Ishikawa (cell line): Measurements from ENCODE around the gene ACBD6.

Experiments used
- CEBPB ChIP-seq: IDR thresholded peaks from 2 replicates; pipeline ENCODE4 v1.6.1; 2012
- CREB1 ChIP-seq: IDR thresholded peaks from 2 replicates; pipeline ENCODE4 v1.6.1; 2012; ENCODE audit warnings: low read depth
- EGR1 ChIP-seq: IDR thresholded peaks from 2 replicates; pipeline ENCODE4 v1.6.1; 2012
- EP300 ChIP-seq: IDR thresholded peaks from 2 replicates; pipeline ENCODE4 v1.6.1; 2012; ENCODE audit warnings: borderline replicate concordance
- FOXM1 ChIP-seq: IDR thresholded peaks from 2 replicates; pipeline ENCODE4 v1.6.1; 2012; ENCODE audit warnings: low read depth, borderline replicate concordance
- MAX ChIP-seq: IDR thresholded peaks from 2 replicates; pipeline ENCODE4 v1.6.1; 2012
- NFIC ChIP-seq: IDR thresholded peaks from 2 replicates; pipeline ENCODE4 v1.6.1; 2012
- RAD21 ChIP-seq: IDR thresholded peaks from 2 replicates; pipeline ENCODE4 v1.6.1; 2012; ENCODE audit warnings: low read depth
- REST ChIP-seq: IDR thresholded peaks from 2 replicates; pipeline ENCODE4 v1.6.1; 2012; ENCODE audit warnings: low read depth, mild to moderate bottlenecking
- TAF1 ChIP-seq: IDR thresholded peaks from 2 replicates; pipeline ENCODE4 v1.6.1; 2012; ENCODE audit warnings: low read depth, mild to moderate bottlenecking
- TCF12 ChIP-seq: IDR thresholded peaks from 2 replicates; pipeline ENCODE4 v1.6.1; 2012; ENCODE audit warnings: low read depth
- TEAD4 ChIP-seq: IDR thresholded peaks from 2 replicates; pipeline ENCODE4 v1.6.1; 2012
- USF1 ChIP-seq: IDR thresholded peaks from 2 replicates; pipeline ENCODE4 v1.6.1; 2012
- YY1 ChIP-seq: IDR thresholded peaks from 2 replicates; pipeline ENCODE4 v1.6.1; 2012; ENCODE audit warnings: low read depth
- ZBTB7A ChIP-seq: IDR thresholded peaks from 2 replicates; pipeline ENCODE4 v1.6.1; 2012; ENCODE audit warnings: low read depth

Gene ACBD6

GRCh38 chr1:180265201-180265600 is 237.2 kb downstream of the ACBD6 start:
- TF ChIP-seq TAF1 (no peak), TCF12 (no peak), ZBTB7A (no peak), CEBPB (no peak), YY1 (no peak)

GRCh38 chr1:180264595-180264994 is 237.8 kb downstream of the ACBD6 start:
- no peak for TF ChIP-seq TAF1
- no peak for TF ChIP-seq EP300
- no peak for TF ChIP-seq TEAD4
- no peak for TF ChIP-seq MAX
- TF ChIP-seq EGR1: no peak
- TF ChIP-seq FOXM1: no peak
- TF ChIP-seq NFIC: no peak
- TF ChIP-seq RAD21: no peak
- TF ChIP-seq CREB1: no peak
- no peak for TF ChIP-seq CEBPB
- no peak for TF ChIP-seq ZBTB7A
- no peak for TF ChIP-seq YY1
- TF ChIP-seq REST: no peak
- no peak for TF ChIP-seq TCF12
- TF ChIP-seq USF1: no peak

- TF ChIP-seq FOXM1: no peak
- TF ChIP-seq NFIC: 0 out of 2 replicates have a peak, but pooled peaks have one; percentile 39
- TF ChIP-seq USF1: peak; percentile 62
- no peak for TF ChIP-seq EGR1
- TF ChIP-seq YY1: no peak
- TF ChIP-seq TCF12: no peak
- TF ChIP-seq MAX: no peak
- TF ChIP-seq CREB1: no peak
Measured at GRCh38 chr1:180262628-180263488, 239.5 kb downstream of the ACBD6 start.

GRCh38 chr1:180261524-180262155 is 240.7 kb downstream of the ACBD6 start:
- TF ChIP-seq USF1 (no peak), TAF1 (no peak), RAD21 (no peak), EGR1 (no peak), CEBPB (no peak), EP300 (no peak), FOXM1 (no peak), CREB1 (no peak), MAX (no peak), TCF12 (no peak), YY1 (no peak), ZBTB7A (no peak), TEAD4 (no peak)

- TF ChIP-seq RAD21 (no peak), MAX (no peak)
Measured at GRCh38 chr1:180261030-180261429, 241.3 kb downstream of the ACBD6 start.

- TF ChIP-seq MAX: no peak
- TF ChIP-seq YY1: no peak
- TF ChIP-seq FOXM1: no peak
- no peak for TF ChIP-seq REST
- TF ChIP-seq TEAD4: no peak
- no peak for TF ChIP-seq NFIC
Measured at GRCh38 chr1:180260541-180260940, 241.8 kb downstream of the ACBD6 start.
